A549 (cell line): Measurements from ENCODE around the gene MYO1B.

Experiments
- EP300 ChIP-seq, 2 experiments: fragments of >200 bp; sonication (Bioruptor Twin); formaldehyde crosslinking; IDR thresholded peaks; 2 replicates in 1 of 2; 3 replicates in 1 of 2; pipeline ENCODE4 v1.6.1; 2016 to 2017
- POLR2A ChIP-seq: IDR thresholded peaks from 2 replicates; pipeline ENCODE4 v1.6.1; 2012; ENCODE audit warnings: mild to moderate bottlenecking, low read length
- TF ChIP-seq, protein P1 (sequence below): IDR thresholded peaks from 2 replicates; pipeline ENCODE4 v1.6.1; 2012
- TF ChIP-seq, protein P2 (sequence below): fragments of >200 bp; sonication (Bioruptor Twin); formaldehyde crosslinking; IDR thresholded peaks from 3 replicates; pipeline ENCODE4 v1.5.1; 2016
- TF ChIP-seq, protein P3 (sequence below): fragments of 200-600 bp; sonication (generic); IDR thresholded peaks from 2 replicates; pipeline ENCODE4 v1.6.1; 2016; ENCODE audit warnings: antibody characterized with exemption, mild to moderate bottlenecking, moderate library complexity

DNA sequence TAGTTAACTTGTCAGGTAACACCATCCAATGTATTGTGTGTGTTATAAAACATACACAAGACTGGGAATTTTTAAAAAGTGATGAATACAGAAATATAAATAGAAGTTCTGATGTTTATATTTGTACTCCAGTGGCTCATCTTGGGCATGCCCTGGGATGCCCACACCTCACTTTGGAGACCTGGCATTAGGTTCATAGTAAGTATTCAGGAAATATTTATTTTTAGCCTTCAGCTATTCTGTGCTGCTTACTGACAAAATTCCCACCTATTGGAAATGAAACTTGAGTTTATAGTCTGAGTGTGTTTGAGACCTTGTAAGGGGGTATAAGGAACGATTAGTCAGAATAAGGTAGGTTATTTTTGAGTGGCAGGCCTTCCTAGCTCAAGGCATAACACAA lies 67.5 kb downstream of the MYO1B start:
- TF ChIP-seq POLR2A (no peak), EP300 (IDR thresholded peaks at IDR 0.05) (no peak)
- TF ChIP-seq, protein P1, sequence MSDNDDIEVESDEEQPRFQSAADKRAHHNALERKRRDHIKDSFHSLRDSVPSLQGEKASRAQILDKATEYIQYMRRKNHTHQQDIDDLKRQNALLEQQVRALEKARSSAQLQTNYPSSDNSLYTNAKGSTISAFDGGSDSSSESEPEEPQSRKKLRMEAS, result no peak
- TF ChIP-seq, protein P2, sequence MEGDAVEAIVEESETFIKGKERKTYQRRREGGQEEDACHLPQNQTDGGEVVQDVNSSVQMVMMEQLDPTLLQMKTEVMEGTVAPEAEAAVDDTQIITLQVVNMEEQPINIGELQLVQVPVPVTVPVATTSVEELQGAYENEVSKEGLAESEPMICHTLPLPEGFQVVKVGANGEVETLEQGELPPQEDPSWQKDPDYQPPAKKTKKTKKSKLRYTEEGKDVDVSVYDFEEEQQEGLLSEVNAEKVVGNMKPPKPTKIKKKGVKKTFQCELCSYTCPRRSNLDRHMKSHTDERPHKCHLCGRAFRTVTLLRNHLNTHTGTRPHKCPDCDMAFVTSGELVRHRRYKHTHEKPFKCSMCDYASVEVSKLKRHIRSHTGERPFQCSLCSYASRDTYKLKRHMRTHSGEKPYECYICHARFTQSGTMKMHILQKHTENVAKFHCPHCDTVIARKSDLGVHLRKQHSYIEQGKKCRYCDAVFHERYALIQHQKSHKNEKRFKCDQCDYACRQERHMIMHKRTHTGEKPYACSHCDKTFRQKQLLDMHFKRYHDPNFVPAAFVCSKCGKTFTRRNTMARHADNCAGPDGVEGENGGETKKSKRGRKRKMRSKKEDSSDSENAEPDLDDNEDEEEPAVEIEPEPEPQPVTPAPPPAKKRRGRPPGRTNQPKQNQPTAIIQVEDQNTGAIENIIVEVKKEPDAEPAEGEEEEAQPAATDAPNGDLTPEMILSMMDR, result no peak
- TF ChIP-seq, protein P3, sequence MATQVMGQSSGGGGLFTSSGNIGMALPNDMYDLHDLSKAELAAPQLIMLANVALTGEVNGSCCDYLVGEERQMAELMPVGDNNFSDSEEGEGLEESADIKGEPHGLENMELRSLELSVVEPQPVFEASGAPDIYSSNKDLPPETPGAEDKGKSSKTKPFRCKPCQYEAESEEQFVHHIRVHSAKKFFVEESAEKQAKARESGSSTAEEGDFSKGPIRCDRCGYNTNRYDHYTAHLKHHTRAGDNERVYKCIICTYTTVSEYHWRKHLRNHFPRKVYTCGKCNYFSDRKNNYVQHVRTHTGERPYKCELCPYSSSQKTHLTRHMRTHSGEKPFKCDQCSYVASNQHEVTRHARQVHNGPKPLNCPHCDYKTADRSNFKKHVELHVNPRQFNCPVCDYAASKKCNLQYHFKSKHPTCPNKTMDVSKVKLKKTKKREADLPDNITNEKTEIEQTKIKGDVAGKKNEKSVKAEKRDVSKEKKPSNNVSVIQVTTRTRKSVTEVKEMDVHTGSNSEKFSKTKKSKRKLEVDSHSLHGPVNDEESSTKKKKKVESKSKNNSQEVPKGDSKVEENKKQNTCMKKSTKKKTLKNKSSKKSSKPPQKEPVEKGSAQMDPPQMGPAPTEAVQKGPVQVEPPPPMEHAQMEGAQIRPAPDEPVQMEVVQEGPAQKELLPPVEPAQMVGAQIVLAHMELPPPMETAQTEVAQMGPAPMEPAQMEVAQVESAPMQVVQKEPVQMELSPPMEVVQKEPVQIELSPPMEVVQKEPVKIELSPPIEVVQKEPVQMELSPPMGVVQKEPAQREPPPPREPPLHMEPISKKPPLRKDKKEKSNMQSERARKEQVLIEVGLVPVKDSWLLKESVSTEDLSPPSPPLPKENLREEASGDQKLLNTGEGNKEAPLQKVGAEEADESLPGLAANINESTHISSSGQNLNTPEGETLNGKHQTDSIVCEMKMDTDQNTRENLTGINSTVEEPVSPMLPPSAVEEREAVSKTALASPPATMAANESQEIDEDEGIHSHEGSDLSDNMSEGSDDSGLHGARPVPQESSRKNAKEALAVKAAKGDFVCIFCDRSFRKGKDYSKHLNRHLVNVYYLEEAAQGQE, result no peak
